B cell (primary cell): ENCODE data around the gene PAWR. TPM values are rescaled to one million over a fixed set of nuclear protein-coding genes. Genes with fewer than 3 reads are reported as not detected.

ENCODE experiments used
- ATAC-seq: fragments of 200-7000 bp; cut with Tn5 transposase; one replicate; pipeline ENCODE4 v1.10.0; 2021; ENCODE audit warnings: low read depth, mild to moderate bottlenecking, moderate number of reproducible peaks, moderate library complexity
- CTCF ChIA-PET: fragments of 350-600 bp; sonication (Branson Sonifier 250); formaldehyde crosslinking; loops from one replicate; lab custom pipeline; 2021; ENCODE audit warnings: antibody characterized with exemption, inconsistent platforms; lab: Charles Lee
- POLR2A ChIA-PET: fragments of 350-600 bp; sonication (Branson Sonifier 250); formaldehyde crosslinking; loops from one replicate; lab custom pipeline; 2021; ENCODE audit warnings: antibody characterized with exemption; lab: Charles Lee
- DNase-seq: peaks from one replicate; pipeline ENCODE4 v3.0.0; 2013
- H2AFZ ChIP-seq: 2 replicates; pipeline ENCODE4 v1.6.1; 2012; ENCODE audit warnings: mild to moderate bottlenecking, low read depth, low read length; ENCODE audit not compliant: insufficient read depth, poor library complexity, severe bottlenecking
- H3K27ac ChIP-seq, 2 donors: 1 replicate in 1 of 2; 2 replicates in 1 of 2; pipeline ENCODE4 v1.5.1; 2012 to 2013; ENCODE audit warnings: low read length in 2 of 2, mild to moderate bottlenecking in 2 of 2, moderate library complexity in 1 of 2
- H3K27me3 ChIP-seq, 4 experiments: fragments of 200-600 bp in 1 of 4; sonication (generic) in 1 of 4; replicated peaks in 1 of 4; 1 replicate in 2 of 4; 2 replicates in 2 of 4; pipeline versions ENCODE4 v1.6.1 to v1.7.0; 2013 to 2016; ENCODE audit warnings: low read length in 3 of 4, mild to moderate bottlenecking in 2 of 4, mixed read lengths in 1 of 4, moderate library complexity in 1 of 4; ENCODE audit not compliant: insufficient read depth in 4 of 4, control insufficient read depth in 3 of 4; ENCODE audit errors: control extremely low read depth in 1 of 4
- H3K36me3 ChIP-seq, 2 experiments: replicated peaks in 1 of 2; 1 replicate in 1 of 2; 2 replicates in 1 of 2; pipeline versions ENCODE4 v1.6.1 to v1.7.1; 2013; ENCODE audit warnings: low read length in 1 of 2; ENCODE audit not compliant: insufficient read depth in 2 of 2, control insufficient read depth in 1 of 2; ENCODE audit errors: control extremely low read depth in 1 of 2, extremely low read depth in 1 of 2
- H3K4me1 ChIP-seq, 2 donors: fragments of 200-600 bp in 1 of 2; sonication (generic) in 1 of 2; 1 replicate in 1 of 2; 2 replicates in 1 of 2; pipeline versions ENCODE4 v1.5.1 to v1.6.1; 2013 to 2017; ENCODE audit warnings: low read length in 2 of 2; ENCODE audit not compliant: control insufficient read depth in 2 of 2, insufficient read depth in 2 of 2
- H3K4me2 ChIP-seq: replicated peaks from 2 replicates; pipeline ENCODE3; 2012; ENCODE audit warnings: mild to moderate bottlenecking, low read depth, low read length; ENCODE audit not compliant: poor library complexity, severe bottlenecking
- H3K4me3 ChIP-seq, 5 experiments: fragments of 200-600 bp in 1 of 5; sonication (generic) in 1 of 5; 1 replicate in 3 of 5; 2 replicates in 2 of 5; pipeline versions ENCODE4 v1.5.1 to v1.7.0; 2011 to 2016; ENCODE audit warnings: low read length in 4 of 5, mild to moderate bottlenecking in 4 of 5, low read depth in 2 of 5, control low read depth in 1 of 5, moderate library complexity in 1 of 5; ENCODE audit not compliant: insufficient read depth in 1 of 5; ENCODE audit errors: control extremely low read depth in 1 of 5, extremely low read depth in 1 of 5
- H3K79me2 ChIP-seq: fragments of 200-600 bp; sonication (generic); one replicate; pipeline ENCODE4 v1.6.0; 2016; ENCODE audit warnings: low read length; ENCODE audit not compliant: control insufficient read depth, insufficient read depth
- H3K9ac ChIP-seq: fragments of 200-600 bp; sonication (generic); 2 replicates; pipeline ENCODE4 v1.6.1; 2017; ENCODE audit warnings: mild to moderate bottlenecking, low read length, moderate library complexity
- H3K9me3 ChIP-seq, 3 donors: one replicate each; pipeline versions ENCODE4 v1.6.1 to v1.7.1; 2013; ENCODE audit warnings: low read length in 2 of 3; ENCODE audit not compliant: control insufficient read depth in 2 of 3, insufficient read depth in 1 of 3; ENCODE audit errors: control extremely low read depth in 1 of 3
- H4K20me1 ChIP-seq: 2 replicates; pipeline ENCODE4 v1.6.0; 2012; ENCODE audit warnings: mild to moderate bottlenecking, low read length; ENCODE audit not compliant: insufficient read depth, control insufficient read depth, poor library complexity, severe bottlenecking
- H3K27ac Mint-ChIP-seq: one replicate; pipeline ENCODE4 v1.8.0; 2021; ENCODE audit warnings: mixed read lengths
- H3K27me3 Mint-ChIP-seq: one replicate; pipeline ENCODE4 v1.8.0; 2021; ENCODE audit warnings: mixed read lengths
- H3K4me1 Mint-ChIP-seq: one replicate; pipeline ENCODE4 v1.8.0; 2021; ENCODE audit warnings: mixed read lengths
- H3K4me3 Mint-ChIP-seq: one replicate; pipeline ENCODE4 v1.8.0; 2021; ENCODE audit warnings: mixed read lengths
- H3K9me3 Mint-ChIP-seq: one replicate; pipeline ENCODE4 v1.8.0; 2022; ENCODE audit warnings: mixed read lengths; ENCODE audit not compliant: insufficient read depth
- EZH2 ChIP-seq: IDR thresholded peaks from 2 replicates; pipeline ENCODE4 v1.6.1; 2012; ENCODE audit warnings: borderline replicate concordance, low read depth, mild to moderate bottlenecking, moderate library complexity, low read length; ENCODE audit not compliant: insufficient read depth, poor library complexity, severe bottlenecking
- WGBS: methylation state at CpG from one replicate; pipeline ENCODE4 v1.1.5; 2013; ENCODE audit warnings: missing lambda C conversion rate; ENCODE audit not compliant: insufficient coverage; 5-methylcytosine and 5-hydroxymethylcytosine counted together
- intact Hi-C: fragments of 100-400 bp; cut with micrococcal nuclease; formaldehyde crosslinking; loops from one replicate; pipeline ENCODE4 v1.10.0; 2022
- polyA plus RNA-seq: library from polyadenylated mRNA; depleted of rRNA; stranded (reverse); fragments of >200 nt; gene quantifications from 2 replicates; pipeline ENCODE4 v1.2.3, GENCODE V29; 2012
- total RNA-seq, 2 donors: library from RNA; stranded (reverse); fragments of 120-200 nt in 1 of 2; gene quantifications; 1 replicate in 1 of 2; 2 replicates in 1 of 2; pipeline versions ENCODE4 v1.2.3 to v1.2.4, GENCODE V29; 2013 to 2022
- TF ChIP-seq, protein P1 (sequence below): fragments of 200-600 bp; IDR thresholded peaks from one replicate; pipeline ENCODE4 v1.8.0; 2022; ENCODE audit warnings: antibody characterized with exemption, mild to moderate bottlenecking

Gene PAWR
- total and polyA plus RNA-seq, 2 donors (not counting 1 experiment from before 2014, with no cell fraction given): 17.9 to 90.1 TPM

DNA sequence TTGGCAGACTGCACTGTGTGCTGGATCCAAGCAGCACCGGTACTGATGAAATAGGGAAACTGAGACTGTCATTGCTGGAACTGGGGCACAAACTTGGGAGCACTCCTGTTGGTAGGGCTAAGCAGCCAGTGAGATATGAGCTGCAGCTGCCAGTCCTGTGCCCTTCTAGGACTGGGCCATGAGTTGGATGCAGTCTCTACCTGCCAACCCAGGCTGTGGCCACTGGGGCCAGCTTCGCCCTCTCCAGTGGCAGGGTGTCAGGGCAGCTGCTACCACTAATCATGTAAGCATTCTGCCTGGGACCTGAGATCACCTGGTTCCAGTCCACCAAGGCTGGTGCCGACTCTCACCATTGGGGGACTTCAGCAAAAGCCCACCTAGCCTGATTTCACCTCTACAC, 121.1 kb downstream of the PAWR start:
- H3K27me3 ChIP-seq: no peaks in the 10 kb centered on the region
- H3K4me1 ChIP-seq: peaks cover 8% of the 10 kb centered on the region in 2 donors
- H4K20me1 ChIP-seq: no peaks in the 10 kb centered on the region
- CTCF ChIA-PET: no interaction called here
- TF ChIP-seq EZH2: no peak
- TF ChIP-seq, protein P1, sequence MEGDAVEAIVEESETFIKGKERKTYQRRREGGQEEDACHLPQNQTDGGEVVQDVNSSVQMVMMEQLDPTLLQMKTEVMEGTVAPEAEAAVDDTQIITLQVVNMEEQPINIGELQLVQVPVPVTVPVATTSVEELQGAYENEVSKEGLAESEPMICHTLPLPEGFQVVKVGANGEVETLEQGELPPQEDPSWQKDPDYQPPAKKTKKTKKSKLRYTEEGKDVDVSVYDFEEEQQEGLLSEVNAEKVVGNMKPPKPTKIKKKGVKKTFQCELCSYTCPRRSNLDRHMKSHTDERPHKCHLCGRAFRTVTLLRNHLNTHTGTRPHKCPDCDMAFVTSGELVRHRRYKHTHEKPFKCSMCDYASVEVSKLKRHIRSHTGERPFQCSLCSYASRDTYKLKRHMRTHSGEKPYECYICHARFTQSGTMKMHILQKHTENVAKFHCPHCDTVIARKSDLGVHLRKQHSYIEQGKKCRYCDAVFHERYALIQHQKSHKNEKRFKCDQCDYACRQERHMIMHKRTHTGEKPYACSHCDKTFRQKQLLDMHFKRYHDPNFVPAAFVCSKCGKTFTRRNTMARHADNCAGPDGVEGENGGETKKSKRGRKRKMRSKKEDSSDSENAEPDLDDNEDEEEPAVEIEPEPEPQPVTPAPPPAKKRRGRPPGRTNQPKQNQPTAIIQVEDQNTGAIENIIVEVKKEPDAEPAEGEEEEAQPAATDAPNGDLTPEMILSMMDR: no peak
- Mint-ChIP-seq H3K4me3 (no peak overlapping the region), H3K27ac (no peak overlapping the region), H3K9me3 (peaks cover 6% of the 10 kb centered on the region), H3K4me1 (peaks cover 13% of the 10 kb centered on the region), H3K27me3 (no peaks in the 10 kb centered on the region)
- H3K9me3 ChIP-seq: peaks cover 4 to 36% (median 16%) of the 10 kb centered on the region in 3 donors
- intact Hi-C loops: no loop called here
- no peak overlapping the region for H3K27ac ChIP-seq
- no peaks in the 10 kb centered on the region for H3K79me2 ChIP-seq
- POLR2A ChIA-PET: no interaction called here
- DNase-seq: no peak
- H3K36me3 ChIP-seq: peaks cover 2 to 21% of the 10 kb centered on the region in 2 experiments
- H3K4me2 ChIP-seq: no peak overlapping the region
- H3K4me3 ChIP-seq: no peak overlapping the region
- no peak overlapping the region for H2AFZ ChIP-seq
- 97% methylated on average over 3 of the region's 3 CpGs for WGBS
- no peak for ATAC-seq
- H3K9ac ChIP-seq: no peak overlapping the region

DNA sequence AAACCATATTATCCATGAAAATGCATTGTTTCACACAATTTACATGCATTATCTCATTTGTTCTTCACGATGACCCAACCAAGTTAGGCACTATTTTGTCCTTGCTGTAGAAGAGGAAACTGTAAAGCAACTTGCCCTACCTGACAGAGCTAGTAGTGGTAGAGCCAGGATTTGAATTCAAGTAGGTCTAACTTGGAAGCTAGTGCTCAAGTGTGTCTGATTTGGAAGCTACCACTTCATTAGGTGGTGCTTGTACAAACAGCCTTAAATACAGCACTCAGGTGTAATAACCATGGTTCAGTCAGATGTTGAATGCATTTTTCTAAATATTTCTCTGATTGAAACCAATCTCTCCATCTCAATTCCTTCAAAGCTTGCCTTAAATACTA, 123.6 kb downstream of the PAWR start:
- Histone ChIP-seq H3K36me3 (peaks cover 0 to 10% of the 10 kb centered on the region in 2 experiments), H3K27me3 (no peaks in the 10 kb centered on the region), H2AFZ (no peak overlapping the region), H3K4me1 (peaks cover 8% of the 10 kb centered on the region in 2 donors), H3K9me3 (peaks cover 0 to 21% (median 4%) of the 10 kb centered on the region in 3 donors), H3K27ac (peak overlapping the region in 1 of 2 donors; percentile 46), H3K9ac (no peak overlapping the region), H4K20me1 (no peaks in the 10 kb centered on the region), H3K79me2 (no peaks in the 10 kb centered on the region), H3K4me2 (no peak overlapping the region), H3K4me3 (no peak overlapping the region)
- no peaks in the 10 kb centered on the region for H3K27me3 Mint-ChIP-seq
- CTCF ChIA-PET: interaction anchor here (1.0 to 1.3 kb wide), 2 partner anchors 10 to 12 kb away, joined by 3 read pairs; no protein-coding TSS in a partner anchor
- no peak for DNase-seq
- POLR2A ChIA-PET: no interaction called here
- H3K4me1 Mint-ChIP-seq: peaks cover 13% of the 10 kb centered on the region
- peak overlapping the region; percentile 2 for H3K27ac Mint-ChIP-seq
- H3K4me3 Mint-ChIP-seq: no peak overlapping the region
- intact Hi-C loops: no loop called here
- no peak for TF ChIP-seq EZH2
- TF ChIP-seq, protein P1: no peak
- WGBS: no CpG with 5 or more reads among the region's 1 CpG
- no peaks in the 10 kb centered on the region for H3K9me3 Mint-ChIP-seq
- no peak for ATAC-seq
